ENCODE measurements around the gene RPN2.

DNA sequence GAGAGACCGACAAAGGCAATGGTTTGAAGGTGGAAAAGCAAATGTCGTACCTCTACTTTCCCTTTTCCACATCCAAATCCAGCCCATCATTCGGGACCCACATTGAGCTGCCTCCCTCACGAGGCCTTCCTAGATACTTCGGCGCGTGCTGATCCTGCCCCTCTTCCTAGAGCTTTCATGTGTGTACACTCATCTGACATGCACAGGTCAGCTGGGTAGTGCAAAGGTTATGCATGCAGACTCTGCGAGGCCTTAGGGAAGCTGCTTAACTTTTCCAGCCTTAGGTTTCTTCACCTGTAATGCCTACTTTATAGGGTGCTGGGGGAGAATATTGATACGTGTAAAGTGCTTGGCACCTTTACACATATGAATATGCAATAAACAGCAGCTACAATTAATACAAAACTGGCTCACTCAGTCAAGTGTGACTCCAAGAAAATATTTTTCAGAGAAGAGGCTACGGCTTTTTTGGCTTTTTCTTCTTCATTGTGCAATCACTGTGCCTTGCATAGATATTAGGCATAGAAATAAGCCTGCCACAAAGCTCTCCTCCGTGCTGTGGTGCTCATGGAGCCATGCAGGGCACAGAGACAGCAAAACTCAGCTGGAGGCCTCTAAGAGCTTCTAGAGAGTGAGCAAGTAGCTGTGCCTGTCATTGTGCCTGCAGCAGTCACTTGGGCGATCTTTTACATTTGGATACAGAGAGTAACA is 106.7 kb downstream of the RPN2 start:
- TF ChIP-seq EZH2 (IDR thresholded peaks at IDR 0.05; ENCODE audit: borderline replicate concordance, low read depth, low read length, severe bottlenecking) (no peak), POLR2A (IDR thresholded peaks at IDR 0.05; ENCODE audit: low read depth, low read length) (no peak), POLR2AphosphoS5 (IDR thresholded peaks at IDR 0.05; ENCODE audit: insufficient read depth, low read depth, low read length) (no peak), JUN (IDR thresholded peaks at IDR 0.05; ENCODE audit: borderline replicate concordance, insufficient read depth, insufficient read length, low read depth) (no peak)
- TF ChIP-seq, protein P1, sequence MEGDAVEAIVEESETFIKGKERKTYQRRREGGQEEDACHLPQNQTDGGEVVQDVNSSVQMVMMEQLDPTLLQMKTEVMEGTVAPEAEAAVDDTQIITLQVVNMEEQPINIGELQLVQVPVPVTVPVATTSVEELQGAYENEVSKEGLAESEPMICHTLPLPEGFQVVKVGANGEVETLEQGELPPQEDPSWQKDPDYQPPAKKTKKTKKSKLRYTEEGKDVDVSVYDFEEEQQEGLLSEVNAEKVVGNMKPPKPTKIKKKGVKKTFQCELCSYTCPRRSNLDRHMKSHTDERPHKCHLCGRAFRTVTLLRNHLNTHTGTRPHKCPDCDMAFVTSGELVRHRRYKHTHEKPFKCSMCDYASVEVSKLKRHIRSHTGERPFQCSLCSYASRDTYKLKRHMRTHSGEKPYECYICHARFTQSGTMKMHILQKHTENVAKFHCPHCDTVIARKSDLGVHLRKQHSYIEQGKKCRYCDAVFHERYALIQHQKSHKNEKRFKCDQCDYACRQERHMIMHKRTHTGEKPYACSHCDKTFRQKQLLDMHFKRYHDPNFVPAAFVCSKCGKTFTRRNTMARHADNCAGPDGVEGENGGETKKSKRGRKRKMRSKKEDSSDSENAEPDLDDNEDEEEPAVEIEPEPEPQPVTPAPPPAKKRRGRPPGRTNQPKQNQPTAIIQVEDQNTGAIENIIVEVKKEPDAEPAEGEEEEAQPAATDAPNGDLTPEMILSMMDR (IDR thresholded peaks at IDR 0.05; ENCODE audit: extremely low read depth in 1 of 2, insufficient read depth in 1 of 2, low read depth in 1 of 2, low read length in 2 of 2) = no peak
